GM18505 (cell line): Measurements from ENCODE around the gene DET1.
"Not testable (repeated sequence)": the region's sequence is repeated elsewhere in the genome, so short reads cannot be mapped to it uniquely, and the experiment has no call there.

Experiments
- ATAC-seq: cut with Tn5 transposase; IDR thresholded peaks from one replicate; pipeline ENCODE4 v1.9.1; 2021; ENCODE audit not compliant: unreplicated experiment
- POLR2A ChIP-seq: IDR thresholded peaks from 4 replicates; pipeline ENCODE4 v1.6.1; 2011; ENCODE audit warnings: borderline replicate concordance; ENCODE audit not compliant: insufficient read depth, insufficient read length; ENCODE audit errors: extremely low read depth

Gene DET1

DNA sequence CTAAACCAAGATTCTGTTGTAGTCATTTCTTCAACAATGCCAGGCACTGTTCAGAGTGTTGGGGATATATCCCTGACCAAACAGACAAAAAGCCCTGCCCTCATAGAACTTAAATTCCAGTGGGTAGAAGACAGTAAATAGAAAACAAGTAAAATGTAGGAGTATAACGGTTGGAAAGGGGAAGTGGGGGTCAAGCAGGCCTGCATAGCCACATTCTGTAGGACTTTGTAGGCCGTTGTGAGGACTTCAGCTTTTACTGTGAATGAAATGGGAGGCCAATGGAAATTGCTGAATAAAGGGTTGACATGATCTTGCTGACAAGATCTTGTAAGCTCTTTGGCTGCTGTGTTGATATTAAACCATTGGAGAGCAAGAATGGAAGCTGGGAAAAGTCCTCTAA lies 77.2 kb downstream of the DET1 start:
- ATAC-seq = no peak
- no peak for TF ChIP-seq POLR2A

DNA sequence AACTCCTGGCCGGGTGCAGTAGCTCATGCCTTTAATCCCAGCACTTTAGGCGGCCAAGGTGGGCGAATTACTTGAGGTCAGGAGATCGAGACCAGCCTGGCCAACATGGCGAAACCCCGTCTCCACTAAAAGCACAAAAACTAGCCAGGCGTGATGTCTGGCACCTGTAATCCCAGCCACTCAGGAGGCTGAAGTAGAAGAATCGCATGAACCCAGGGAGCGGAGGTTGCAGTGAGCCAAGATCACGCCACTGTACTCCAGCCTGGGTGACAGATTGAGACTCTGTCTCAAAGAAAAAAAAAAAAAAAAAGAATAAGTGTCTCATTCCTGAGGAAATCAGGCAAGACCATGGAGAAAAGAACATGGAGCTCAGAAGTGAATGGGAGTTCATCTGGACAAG lies 77.8 kb downstream of the DET1 start:
- ATAC-seq = not testable (repeated sequence)

DNA sequence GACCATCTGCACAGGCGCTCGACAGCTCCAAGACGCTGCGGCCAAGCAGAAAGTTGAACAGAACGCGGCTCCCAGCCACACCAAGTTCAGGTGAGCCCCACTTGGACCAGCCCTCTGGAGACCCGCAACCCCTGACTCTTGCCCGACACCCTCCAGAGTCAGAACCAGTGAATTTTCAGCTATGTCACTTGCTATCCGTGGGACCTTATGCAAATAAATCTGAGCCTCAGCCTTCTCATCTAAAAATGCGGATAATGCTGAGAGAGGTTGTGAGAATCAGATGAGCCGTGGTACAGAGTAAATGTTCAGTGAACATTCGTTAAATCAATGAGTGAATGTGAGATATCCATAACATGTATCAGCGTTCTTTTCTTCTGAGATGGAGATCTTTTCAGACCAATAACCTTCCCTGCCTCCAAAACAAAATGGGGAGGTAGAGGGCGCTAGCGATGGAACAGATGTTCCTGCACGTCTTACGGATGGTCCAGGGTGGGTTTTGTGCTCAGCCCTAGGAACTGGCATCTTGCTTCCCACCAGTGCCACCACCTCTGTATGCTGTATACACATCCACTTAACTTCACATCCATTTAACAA lies 78.4 kb downstream of the DET1 start:
- TF ChIP-seq POLR2A = no peak
- ATAC-seq = no peak

DNA sequence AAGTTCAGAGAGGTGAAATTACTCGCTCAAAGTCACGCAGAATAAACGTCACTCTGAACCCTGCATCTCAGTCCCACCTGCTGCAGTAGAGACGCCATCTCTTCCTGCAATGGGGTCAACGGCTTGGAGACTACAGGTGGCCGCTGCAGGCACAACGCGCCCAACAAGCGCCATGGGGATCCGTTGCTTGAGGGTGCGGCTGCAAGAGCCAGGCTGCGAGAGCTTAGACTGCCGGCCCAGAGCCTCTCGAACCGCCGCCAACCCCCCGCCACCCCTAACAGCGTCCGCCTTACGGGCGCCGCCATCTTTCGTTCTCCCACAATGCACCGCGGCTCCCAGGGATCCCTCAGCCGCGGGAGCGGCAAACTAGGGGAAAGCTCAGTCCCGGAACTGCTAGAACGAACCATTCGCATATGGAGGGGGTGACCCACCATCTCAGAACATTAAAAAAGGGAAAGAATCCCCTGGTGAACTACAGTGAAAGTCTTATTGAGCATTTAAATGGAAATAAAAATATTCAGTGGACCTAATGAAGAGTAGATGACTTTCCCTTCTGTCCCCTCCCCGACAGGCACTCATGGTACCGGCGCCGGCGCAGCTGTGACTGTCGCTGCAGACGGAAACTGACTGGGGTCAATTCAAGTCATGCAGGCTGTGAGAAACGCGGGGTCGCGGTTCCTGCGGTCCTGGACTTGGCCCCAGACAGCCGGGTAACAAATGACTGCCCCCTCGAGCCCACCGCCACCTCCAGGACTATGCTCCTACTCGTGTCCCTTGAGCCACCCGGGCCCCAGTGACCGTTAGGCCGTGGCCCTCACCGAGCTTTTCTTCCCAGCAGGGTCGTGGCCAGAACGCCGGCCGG lies 79.2 kb downstream of the DET1 start, which contains the start of the genes MRPL46 and MRPS11:
TSS of gene MRPL46 (minus strand) at position 316 of the 862 bp plus-strand sequence. CDS start at position 305, 11 bp downstream.
TSS of gene MRPS11 (plus strand) at position 636 of the 862 bp plus-strand sequence. CDS start at position 646, 10 bp downstream.
- ATAC-seq = peak; percentile 87
- peak; percentile 79 for TF ChIP-seq POLR2A

- no peak for TF ChIP-seq POLR2A
- ATAC-seq = no peak
Measured at GRCh38 chr15:88465633-88466224, 80.8 kb downstream of the DET1 start.

GRCh38 chr15:88463870-88464532 lies 82.5 kb downstream of the DET1 start:
- no peak for TF ChIP-seq POLR2A
- no peak for ATAC-seq
